ENCODE results near the gene LRIT2. TPM values are rescaled to one million over a fixed set of nuclear protein-coding genes. Genes with fewer than 3 reads are reported as not detected.

LRIT2 gene
- total RNA-seq, 2 experiments from 2014 or later, result not detected

GRCh38 chr10:84216834-84217233 lies 8.5 kb downstream of the LRIT2 start:
- ChIA-PET POLR2A (no interaction called here), CTCF (interaction anchor here (1.6 to 1.8 kb wide), 2 partner anchors 11 to 321 kb away, joined by 3 to 6 read pairs; no protein-coding TSS in a partner anchor)

GRCh38 chr10:84214612-84215235 lies 10.6 kb downstream of the LRIT2 start:
- Mint-ChIP-seq H3K4me3 (no peak overlapping the region), H3K27me3 (no peaks in the 10 kb centered on the region), H3K4me1 (ENCODE audit: low read depth) (no peaks in the 10 kb centered on the region), H3K36me3 (no peaks in the 10 kb centered on the region), H3K9me3 (peaks cover 8% of the 10 kb centered on the region), H3K27ac (no peak overlapping the region)
- peak; percentile 62 for DNase-seq
- intact Hi-C loops (cut with micrococcal nuclease), result no loop called here
- POLR2A ChIA-PET, result no interaction called here
- CTCF ChIA-PET, result interaction anchor here (0.6 to 2.1 kb wide), 13 partner anchors 10 to 326 kb away, joined by 3 to 15 read pairs (median 4); partner anchors contain the start of genes GHITM and RGR

More at GRCh38 chr10:84216834-84217233, 8.5 kb downstream of the LRIT2 start:
- H3K36me3 Mint-ChIP-seq, result no peaks in the 10 kb centered on the region
- H3K4me1 Mint-ChIP-seq (ENCODE audit: low read depth), result no peaks in the 10 kb centered on the region
- H3K9me3 Mint-ChIP-seq, result peaks cover 8% of the 10 kb centered on the region
- no peak overlapping the region for H3K27ac Mint-ChIP-seq
- H3K27me3 Mint-ChIP-seq, result no peaks in the 10 kb centered on the region
- no peak for DNase-seq
- intact Hi-C loops (cut with micrococcal nuclease), result no loop called here
- no peak overlapping the region for H3K4me3 Mint-ChIP-seq

GRCh38 chr10:84214046-84214572 lies 11.2 kb downstream of the LRIT2 start:
- ChIA-PET POLR2A (no interaction called here), CTCF (interaction anchor here (0.6 to 2.1 kb wide), 12 partner anchors 9 to 326 kb away, joined by 3 to 15 read pairs (median 4); partner anchors contain the start of genes GHITM and RGR)
- H3K9me3 Mint-ChIP-seq, result peaks cover 2% of the 10 kb centered on the region
- H3K27ac Mint-ChIP-seq, result no peak overlapping the region
- H3K27me3 Mint-ChIP-seq, result no peaks in the 10 kb centered on the region
- intact Hi-C loops (cut with micrococcal nuclease), result no loop called here
- no peak for DNase-seq
- no peak overlapping the region for H3K4me3 Mint-ChIP-seq
- no peaks in the 10 kb centered on the region for H3K4me1 Mint-ChIP-seq (ENCODE audit: low read depth)
- no peaks in the 10 kb centered on the region for H3K36me3 Mint-ChIP-seq

- H3K27me3 Mint-ChIP-seq, result peaks cover 2% of the 10 kb centered on the region
- CTCF ChIA-PET, result interaction anchor here (1.1 to 2.2 kb wide), 3 partner anchors 10 to 65 kb away, joined by 3 to 10 read pairs (median 3); no protein-coding TSS in a partner anchor
- no peak for DNase-seq
- no peak overlapping the region for H3K27ac Mint-ChIP-seq
- H3K4me1 Mint-ChIP-seq (ENCODE audit: low read depth), result no peaks in the 10 kb centered on the region
- intact Hi-C loops (cut with micrococcal nuclease), result no loop called here
- POLR2A ChIA-PET, result no interaction called here
- H3K36me3 Mint-ChIP-seq, result no peaks in the 10 kb centered on the region
- no peaks in the 10 kb centered on the region for H3K9me3 Mint-ChIP-seq
- no peak overlapping the region for H3K4me3 Mint-ChIP-seq
Observed at GRCh38 chr10:84213076-84213475, 12.3 kb downstream of the LRIT2 start.

GRCh38 chr10:84212014-84212413 lies 13.3 kb downstream of the LRIT2 start:
- no peaks in the 10 kb centered on the region for H3K9me3 Mint-ChIP-seq
- H3K4me1 Mint-ChIP-seq (ENCODE audit: low read depth), result no peaks in the 10 kb centered on the region
- H3K27ac Mint-ChIP-seq, result no peak overlapping the region
- H3K36me3 Mint-ChIP-seq, result no peaks in the 10 kb centered on the region
- POLR2A ChIA-PET, result no interaction called here
- DNase-seq, result no peak
- peaks cover 2% of the 10 kb centered on the region for H3K27me3 Mint-ChIP-seq
- intact Hi-C loops (cut with micrococcal nuclease), result no loop called here
- H3K4me3 Mint-ChIP-seq, result no peak overlapping the region
- CTCF ChIA-PET, result interaction anchor here (1.0 to 2.2 kb wide), 5 partner anchors 11 to 130 kb away, joined by 3 to 10 read pairs (median 4); no protein-coding TSS in a partner anchor

- Mint-ChIP-seq H3K4me3 (no peak overlapping the region), H3K36me3 (no peaks in the 10 kb centered on the region), H3K27ac (no peak overlapping the region), H3K9me3 (no peaks in the 10 kb centered on the region), H3K27me3 (peaks cover 2% of the 10 kb centered on the region), H3K4me1 (ENCODE audit: low read depth) (no peaks in the 10 kb centered on the region)
- ChIA-PET POLR2A (no interaction called here), CTCF (interaction anchor here (1.0 to 2.2 kb wide), 4 partner anchors 21 to 130 kb away, joined by 3 to 10 read pairs (median 6); no protein-coding TSS in a partner anchor)
- DNase-seq, result no peak
- intact Hi-C loops (cut with micrococcal nuclease), result no loop called here
Observed at GRCh38 chr10:84211566-84211965, 13.8 kb downstream of the LRIT2 start.

- Mint-ChIP-seq H3K27ac (no peak overlapping the region), H3K36me3 (no peaks in the 10 kb centered on the region), H3K4me1 (ENCODE audit: low read depth) (no peaks in the 10 kb centered on the region), H3K27me3 (peaks cover 2% of the 10 kb centered on the region), H3K9me3 (no peaks in the 10 kb centered on the region), H3K4me3 (no peak overlapping the region)
- intact Hi-C loops (cut with micrococcal nuclease), result no loop called here
- CTCF ChIA-PET, result interaction anchor here (0.6 to 5.4 kb wide), 5 partner anchors 44 to 1375 kb away, joined by 3 to 75 read pairs (median 3); no protein-coding TSS in a partner anchor
- DNase-seq, result no peak
- POLR2A ChIA-PET, result no interaction called here
Observed at GRCh38 chr10:84208023-84208422, 17.3 kb downstream of the LRIT2 start.

GRCh38 chr10:84205853-84206525 lies 19.4 kb downstream of the LRIT2 start:
- Mint-ChIP-seq H3K27ac (no peak overlapping the region), H3K9me3 (no peaks in the 10 kb centered on the region), H3K27me3 (peaks cover 2% of the 10 kb centered on the region), H3K36me3 (no peaks in the 10 kb centered on the region), H3K4me1 (ENCODE audit: low read depth) (no peaks in the 10 kb centered on the region), H3K4me3 (no peak overlapping the region)
- POLR2A ChIA-PET, result no interaction called here
- intact Hi-C loops (cut with micrococcal nuclease), result loop anchor here (1.0 kb wide), 2 partner anchors 58 to 147 kb away; no protein-coding TSS in a partner anchor
- CTCF ChIA-PET, result interaction anchor here (0.9 to 5.4 kb wide), 7 partner anchors 9 to 61 kb away, joined by 3 to 75 read pairs (median 3); partner anchors contain the start of gene CDHR1
- DNase-seq, result no peak

- DNase-seq, result peak; percentile 82
- no peaks in the 10 kb centered on the region for H3K36me3 Mint-ChIP-seq
- CTCF ChIA-PET, result interaction anchor here (0.6 to 5.4 kb wide), 13 partner anchors 9 to 332 kb away, joined by 3 to 75 read pairs (median 3); partner anchors contain the start of gene CDHR1
- no peak overlapping the region for H3K4me3 Mint-ChIP-seq
- intact Hi-C loops (cut with micrococcal nuclease), result loop anchor here (1.0 kb wide), 2 partner anchors 57 to 146 kb away; no protein-coding TSS in a partner anchor
- POLR2A ChIA-PET, result no interaction called here
- H3K9me3 Mint-ChIP-seq, result no peaks in the 10 kb centered on the region
- H3K27ac Mint-ChIP-seq, result no peak overlapping the region
- H3K4me1 Mint-ChIP-seq (ENCODE audit: low read depth), result no peaks in the 10 kb centered on the region
- peaks cover 2% of the 10 kb centered on the region for H3K27me3 Mint-ChIP-seq
Observed at GRCh38 chr10:84205049-84205852, 20.1 kb downstream of the LRIT2 start.

GRCh38 chr10:84204610-84205009 lies 20.7 kb downstream of the LRIT2 start:
- no peaks in the 10 kb centered on the region for H3K9me3 Mint-ChIP-seq
- ChIA-PET CTCF (interaction anchor here (0.9 to 5.4 kb wide), 9 partner anchors 10 to 333 kb away, joined by 3 to 75 read pairs (median 4); partner anchors contain the start of gene CDHR1), POLR2A (no interaction called here)
- H3K4me3 Mint-ChIP-seq, result no peak overlapping the region
- no peak for DNase-seq
- H3K4me1 Mint-ChIP-seq (ENCODE audit: low read depth), result no peaks in the 10 kb centered on the region
- H3K27ac Mint-ChIP-seq, result no peak overlapping the region
- peaks cover 2% of the 10 kb centered on the region for H3K27me3 Mint-ChIP-seq
- intact Hi-C loops (cut with micrococcal nuclease), result loop anchor here (1.0 kb wide), 2 partner anchors 56 to 145 kb away; no protein-coding TSS in a partner anchor
- H3K36me3 Mint-ChIP-seq, result no peaks in the 10 kb centered on the region

- H3K4me3 Mint-ChIP-seq, result no peak overlapping the region
- no peaks in the 10 kb centered on the region for H3K4me1 Mint-ChIP-seq (ENCODE audit: low read depth)
- H3K9me3 Mint-ChIP-seq, result no peaks in the 10 kb centered on the region
- intact Hi-C loops (cut with micrococcal nuclease), result no loop called here
- H3K36me3 Mint-ChIP-seq, result no peaks in the 10 kb centered on the region
- ChIA-PET POLR2A (no interaction called here), CTCF (interaction anchor here (0.9 to 5.4 kb wide), 5 partner anchors 9 to 69 kb away, joined by 3 to 75 read pairs (median 8); partner anchors contain the start of gene CDHR1)
- no peak for DNase-seq
- no peak overlapping the region for H3K27ac Mint-ChIP-seq
- H3K27me3 Mint-ChIP-seq, result peaks cover 2% of the 10 kb centered on the region
Observed at GRCh38 chr10:84204122-84204521, 21.2 kb downstream of the LRIT2 start.
